Glutamatergic neuron (in vitro differentiated cells): Measurements from ENCODE around the gene RPAP3. TPM values are rescaled to one million over a fixed set of nuclear protein-coding genes. Genes with fewer than 3 reads are reported as not detected.

ENCODE experiments used
- DNase-seq: peaks from one replicate; pipeline ENCODE4 v3.0.0; 2022
- H3K27ac Mint-ChIP-seq: one replicate; pipeline ENCODE4 v1.8.0; 2020; ENCODE audit warnings: mild to moderate bottlenecking, mixed read lengths, inconsistent platforms; ENCODE audit not compliant: unreplicated experiment
- H3K27me3 Mint-ChIP-seq: one replicate; pipeline ENCODE4 v1.8.0; 2020; ENCODE audit warnings: mild to moderate bottlenecking, moderate library complexity, mixed read lengths, inconsistent platforms; ENCODE audit not compliant: unreplicated experiment
- H3K36me3 Mint-ChIP-seq: one replicate; pipeline ENCODE4 v1.8.0; 2020; ENCODE audit warnings: mild to moderate bottlenecking, mixed read lengths, inconsistent platforms; ENCODE audit not compliant: unreplicated experiment
- H3K4me1 Mint-ChIP-seq: one replicate; pipeline ENCODE4 v1.8.0; 2020; ENCODE audit warnings: mild to moderate bottlenecking, low read depth, mixed read lengths, inconsistent platforms; ENCODE audit not compliant: unreplicated experiment
- H3K4me3 Mint-ChIP-seq: one replicate; pipeline ENCODE4 v1.8.0; 2020; ENCODE audit warnings: mild to moderate bottlenecking, mixed read lengths, inconsistent platforms; ENCODE audit not compliant: unreplicated experiment
- H3K9me3 Mint-ChIP-seq: one replicate; pipeline ENCODE4 v1.8.0; 2020; ENCODE audit warnings: mild to moderate bottlenecking, moderate library complexity, mixed read lengths, inconsistent platforms; ENCODE audit not compliant: unreplicated experiment
- total RNA-seq: library from RNA; stranded (reverse); fragmentation: NEBNext Ultra II Directional; extraction: Animal tissue kit (Norgen Biotek cat#: 25700); gene quantifications from one replicate; pipeline ENCODE4 v1.2.1, GENCODE V29; 2021; ENCODE audit not compliant: unreplicated experiment
- TF ChIP-seq, protein P1 (sequence below): fragments of 200-600 bp; sonication (generic); IDR thresholded peaks from one replicate; pipeline ENCODE4 v1.5.0; 2021; ENCODE audit not compliant: partially characterized antibody, unreplicated experiment

Gene RPAP3
- total RNA-seq, 1 donor from 2014 or later: 29.5 TPM

DNA sequence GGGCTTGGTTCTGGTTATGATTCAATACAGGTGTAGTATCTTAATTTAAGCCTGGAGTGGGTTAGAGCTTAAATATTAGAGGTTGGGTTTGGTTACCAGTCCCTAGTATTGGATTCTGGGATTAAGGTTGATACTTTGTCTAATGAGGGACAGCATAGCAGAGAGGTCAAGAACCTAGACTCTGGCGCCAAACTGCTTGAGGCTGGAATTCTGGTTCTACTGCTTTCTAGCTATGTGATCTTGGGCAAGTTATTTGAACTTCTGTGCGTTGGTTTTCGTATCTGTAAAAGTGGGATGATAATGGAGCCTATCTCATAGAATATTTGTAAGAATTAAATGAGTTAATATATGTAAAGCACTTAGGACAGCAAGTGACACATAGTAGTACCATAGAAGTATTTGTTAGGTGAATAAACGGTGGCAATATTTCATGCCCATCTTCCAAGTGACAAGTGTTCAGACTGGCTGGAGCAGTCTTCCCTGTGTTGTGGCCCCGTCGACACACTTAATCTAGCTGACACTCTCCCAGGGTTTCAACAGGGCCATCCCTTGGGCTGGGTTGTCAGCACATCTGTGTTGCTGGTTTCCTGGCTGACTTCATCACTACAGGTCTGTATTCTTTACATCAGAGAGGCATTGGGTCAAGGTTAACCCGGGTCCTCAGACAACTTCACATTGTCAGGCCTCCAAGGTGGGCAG is 16.5 kb upstream of the RPAP3 start:
- H3K4me1 Mint-ChIP-seq: peaks cover 11% of the 10 kb centered on the region
- H3K27ac Mint-ChIP-seq: no peak overlapping the region
- H3K36me3 Mint-ChIP-seq: no peaks in the 10 kb centered on the region
- no peak overlapping the region for H3K4me3 Mint-ChIP-seq
- no peak for DNase-seq
- TF ChIP-seq, protein P1, sequence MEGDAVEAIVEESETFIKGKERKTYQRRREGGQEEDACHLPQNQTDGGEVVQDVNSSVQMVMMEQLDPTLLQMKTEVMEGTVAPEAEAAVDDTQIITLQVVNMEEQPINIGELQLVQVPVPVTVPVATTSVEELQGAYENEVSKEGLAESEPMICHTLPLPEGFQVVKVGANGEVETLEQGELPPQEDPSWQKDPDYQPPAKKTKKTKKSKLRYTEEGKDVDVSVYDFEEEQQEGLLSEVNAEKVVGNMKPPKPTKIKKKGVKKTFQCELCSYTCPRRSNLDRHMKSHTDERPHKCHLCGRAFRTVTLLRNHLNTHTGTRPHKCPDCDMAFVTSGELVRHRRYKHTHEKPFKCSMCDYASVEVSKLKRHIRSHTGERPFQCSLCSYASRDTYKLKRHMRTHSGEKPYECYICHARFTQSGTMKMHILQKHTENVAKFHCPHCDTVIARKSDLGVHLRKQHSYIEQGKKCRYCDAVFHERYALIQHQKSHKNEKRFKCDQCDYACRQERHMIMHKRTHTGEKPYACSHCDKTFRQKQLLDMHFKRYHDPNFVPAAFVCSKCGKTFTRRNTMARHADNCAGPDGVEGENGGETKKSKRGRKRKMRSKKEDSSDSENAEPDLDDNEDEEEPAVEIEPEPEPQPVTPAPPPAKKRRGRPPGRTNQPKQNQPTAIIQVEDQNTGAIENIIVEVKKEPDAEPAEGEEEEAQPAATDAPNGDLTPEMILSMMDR: no peak
- peaks cover 5% of the 10 kb centered on the region for H3K9me3 Mint-ChIP-seq
- H3K27me3 Mint-ChIP-seq: peaks cover 10% of the 10 kb centered on the region

DNA sequence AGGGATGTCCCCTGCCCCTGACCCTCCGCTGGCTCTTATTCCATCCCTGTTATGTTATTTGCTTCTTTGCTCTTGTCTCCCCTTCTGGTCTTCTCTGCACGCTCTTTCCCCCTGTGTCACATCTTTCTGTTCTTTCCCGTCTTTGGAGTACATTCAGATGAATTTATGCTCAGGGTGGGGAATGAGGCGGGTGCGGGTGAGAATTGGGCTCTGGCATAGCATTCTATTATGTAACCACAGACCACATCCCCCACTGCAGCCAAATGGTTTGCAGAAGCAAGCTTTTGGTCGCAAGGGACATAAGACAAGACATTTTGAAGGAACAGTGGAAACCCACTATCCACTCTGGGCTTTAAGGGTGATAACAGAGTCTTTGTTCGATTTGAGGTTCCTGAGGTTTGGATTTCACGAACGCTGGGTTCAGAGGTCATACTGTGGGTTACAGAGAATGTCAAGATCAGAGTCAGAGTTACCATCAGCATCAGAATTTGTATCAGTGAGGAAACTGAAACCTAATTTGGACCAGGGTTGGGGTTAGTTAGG is 15.7 kb upstream of the RPAP3 start:
- Mint-ChIP-seq H3K9me3 (peaks cover 5% of the 10 kb centered on the region), H3K4me1 (peaks cover 13% of the 10 kb centered on the region), H3K4me3 (no peak overlapping the region), H3K27me3 (peaks cover 10% of the 10 kb centered on the region), H3K27ac (no peak overlapping the region), H3K36me3 (no peaks in the 10 kb centered on the region)
- TF ChIP-seq, protein P1: no peak
- no peak for DNase-seq

DNA sequence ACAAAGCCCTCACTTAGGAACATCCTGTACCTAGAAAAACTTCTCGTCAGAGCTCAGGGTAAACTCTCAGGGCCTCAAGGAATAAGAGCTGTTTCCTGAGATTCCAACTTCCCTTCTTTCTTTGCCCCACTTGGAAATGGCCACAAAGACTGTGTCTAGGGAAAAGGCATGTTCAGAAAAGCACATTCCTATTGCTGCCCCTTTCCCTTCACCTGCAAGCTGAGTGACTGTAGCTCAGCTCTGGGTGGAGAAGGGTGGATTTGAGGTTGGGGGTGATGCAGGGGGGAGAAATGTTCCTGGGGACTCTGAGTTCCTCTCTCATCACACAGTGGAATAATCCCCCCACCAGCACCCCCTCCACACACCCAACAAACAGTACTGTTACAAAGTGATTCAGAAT is 12.7 kb upstream of the RPAP3 start:
- H3K4me3 Mint-ChIP-seq: no peak overlapping the region
- no peak for DNase-seq
- H3K4me1 Mint-ChIP-seq: peaks cover 8% of the 10 kb centered on the region
- H3K9me3 Mint-ChIP-seq: peaks cover 5% of the 10 kb centered on the region
- no peaks in the 10 kb centered on the region for H3K36me3 Mint-ChIP-seq
- no peaks in the 10 kb centered on the region for H3K27me3 Mint-ChIP-seq
- TF ChIP-seq, protein P1: no peak
- no peak overlapping the region for H3K27ac Mint-ChIP-seq

DNA sequence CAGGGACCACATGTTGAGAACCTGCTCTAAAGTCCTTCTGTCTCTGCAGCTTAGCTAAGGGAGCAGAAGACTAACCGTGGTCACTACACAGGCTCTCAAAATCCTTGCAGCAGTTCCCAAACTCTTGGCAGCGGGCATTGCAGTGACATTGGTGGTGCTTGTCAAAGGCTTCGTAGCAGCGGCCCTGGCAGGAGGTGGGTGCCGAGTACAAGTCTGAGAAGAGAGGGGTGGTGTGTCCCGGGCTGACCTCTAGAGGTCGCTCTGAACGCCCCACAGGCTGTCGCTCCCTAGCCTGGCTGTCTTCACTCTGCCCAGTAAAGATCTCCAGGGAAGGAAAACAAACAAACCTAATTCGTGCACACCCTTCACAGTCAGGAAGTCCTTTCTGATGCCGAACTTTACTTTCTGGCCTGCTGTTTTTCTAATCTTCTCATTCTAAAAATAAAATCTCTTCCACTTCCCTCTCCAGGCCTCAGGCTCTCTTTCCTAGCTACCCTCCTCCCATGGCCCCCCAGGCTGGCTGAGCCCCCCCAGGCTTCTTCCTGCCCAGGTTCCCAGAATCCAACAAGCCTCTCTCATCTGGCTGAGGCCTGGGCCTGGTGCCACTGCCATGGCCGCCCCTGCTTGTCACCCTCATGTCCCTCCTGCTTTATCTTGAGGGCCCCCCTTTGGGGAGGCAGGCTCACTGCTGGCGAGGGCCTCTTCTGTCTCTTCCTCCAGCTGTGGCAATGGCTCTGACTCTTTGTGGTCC is 11.8 kb upstream of the RPAP3 start:
- DNase-seq: peak; percentile 86
- Mint-ChIP-seq H3K9me3 (peaks cover 5% of the 10 kb centered on the region), H3K4me1 (peaks cover 11% of the 10 kb centered on the region), H3K27me3 (no peaks in the 10 kb centered on the region), H3K4me3 (no peak overlapping the region), H3K36me3 (no peaks in the 10 kb centered on the region), H3K27ac (no peak overlapping the region)
- TF ChIP-seq, protein P1: peak; percentile 73

DNA sequence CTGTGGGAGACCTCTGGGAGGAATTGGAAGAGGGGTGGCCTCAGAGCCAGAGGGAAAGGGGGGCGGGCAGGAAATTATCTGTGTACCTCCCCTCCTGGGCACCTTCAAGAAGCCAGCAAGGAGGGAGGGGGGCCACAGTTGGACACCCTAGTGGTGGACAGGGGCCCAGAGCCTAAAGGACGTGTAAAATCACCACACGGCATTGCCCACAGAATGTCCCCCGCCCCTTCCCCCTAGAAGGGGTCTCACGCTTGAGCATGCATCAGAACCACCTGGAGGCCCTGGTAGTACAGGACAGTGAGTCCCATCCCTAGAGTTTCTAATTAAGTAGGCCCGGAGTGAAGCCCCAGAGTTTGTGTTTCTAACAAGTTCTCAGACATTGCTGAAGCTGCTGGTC is 11.2 kb upstream of the RPAP3 start:
- TF ChIP-seq, protein P1: no peak
- H3K27ac Mint-ChIP-seq: no peak overlapping the region
- no peak overlapping the region for H3K4me3 Mint-ChIP-seq
- no peaks in the 10 kb centered on the region for H3K27me3 Mint-ChIP-seq
- no peak for DNase-seq
- peaks cover 11% of the 10 kb centered on the region for H3K4me1 Mint-ChIP-seq
- H3K9me3 Mint-ChIP-seq: peaks cover 5% of the 10 kb centered on the region
- no peaks in the 10 kb centered on the region for H3K36me3 Mint-ChIP-seq
